GM23338 (cell line): Measurements from ENCODE around the gene CLDN8. TPM values are rescaled to one million over a fixed set of nuclear protein-coding genes. Genes with fewer than 3 reads are reported as not detected.

Source experiments
- ATAC-seq: fragments of 200-7000 bp; cut with Tn5 transposase; 3 replicates; pipeline ENCODE4 v1.9.1; 2020
- DNase-seq: peaks from one replicate; pipeline ENCODE4 v3.0.0-alpha.2; 2015; ENCODE audit warnings: low spot score
- H2AFZ ChIP-seq: fragments of 200-600 bp; sonication (generic); 2 replicates; pipeline ENCODE4 v1.8.0; 2016; ENCODE audit warnings: antibody characterized with exemption, mild to moderate bottlenecking, moderate library complexity
- H3F3A ChIP-seq: fragments of 200-600 bp; sonication (generic); replicated peaks from 2 replicates; pipeline ENCODE4 v1.8.0; 2017; ENCODE audit warnings: antibody characterized with exemption, mixed run types, low read depth
- H3K27ac ChIP-seq: fragments of 200-600 bp; sonication (generic); 2 replicates; pipeline ENCODE4 v1.6.1; 2016; ENCODE audit warnings: low read depth
- H3K27me3 ChIP-seq: fragments of 200-600 bp; sonication (generic); 2 replicates; pipeline ENCODE4 v1.8.0; 2016; ENCODE audit warnings: mild to moderate bottlenecking, mixed run types, moderate library complexity; ENCODE audit not compliant: insufficient read depth
- H3K36me3 ChIP-seq: fragments of 200-600 bp; sonication (generic); 2 replicates; pipeline ENCODE4 v1.8.0; 2016; ENCODE audit warnings: mild to moderate bottlenecking; ENCODE audit not compliant: insufficient read depth
- H3K4me1 ChIP-seq: fragments of 200-600 bp; sonication (generic); 2 replicates; pipeline ENCODE4 v1.8.0; 2016; ENCODE audit warnings: mild to moderate bottlenecking, moderate library complexity; ENCODE audit not compliant: insufficient read depth
- H3K4me2 ChIP-seq: fragments of 200-600 bp; sonication (generic); 2 replicates; pipeline ENCODE4 v1.7.1; 2017; ENCODE audit warnings: mixed run types
- H3K4me3 ChIP-seq: fragments of 200-600 bp; sonication (generic); 2 replicates; pipeline ENCODE4 v1.6.1; 2016; ENCODE audit warnings: mixed run types
- H3K79me2 ChIP-seq: fragments of 200-600 bp; sonication (generic); replicated peaks from 2 replicates; pipeline ENCODE4 v1.8.0; 2017; ENCODE audit warnings: mild to moderate bottlenecking; ENCODE audit not compliant: insufficient read depth
- H3K9me2 ChIP-seq: fragments of 200-600 bp; sonication (generic); 2 replicates; pipeline ENCODE4 v1.8.0; 2017; ENCODE audit not compliant: insufficient read depth
- H4K20me1 ChIP-seq: fragments of 200-600 bp; sonication (generic); replicated peaks from 2 replicates; pipeline ENCODE4 v1.8.0; 2017; ENCODE audit warnings: mild to moderate bottlenecking; ENCODE audit not compliant: insufficient read depth
- H3K27ac Mint-ChIP-seq: 2 replicates; pipeline ENCODE4 v1.8.0; 2020; ENCODE audit warnings: inconsistent platforms, mild to moderate bottlenecking, moderate library complexity, mixed read lengths
- H3K27me3 Mint-ChIP-seq: 3 replicates; pipeline ENCODE4 v1.8.0; 2022; ENCODE audit warnings: low read depth, mild to moderate bottlenecking, moderate library complexity, mixed read lengths, inconsistent platforms; ENCODE audit not compliant: insufficient read depth, poor library complexity
- H3K36me3 Mint-ChIP-seq: 3 replicates; pipeline ENCODE4 v1.8.0; 2021; ENCODE audit warnings: low read depth, mild to moderate bottlenecking, inconsistent platforms, moderate library complexity, mixed read lengths
- H3K4me1 Mint-ChIP-seq: 3 replicates; pipeline ENCODE4 v1.8.0; 2020; ENCODE audit warnings: mild to moderate bottlenecking, inconsistent platforms, mixed read lengths
- H3K4me3 Mint-ChIP-seq: 3 replicates; pipeline ENCODE4 v1.8.0; 2021; ENCODE audit warnings: moderate library complexity, mild to moderate bottlenecking, inconsistent platforms, mixed read lengths
- H3K9me3 Mint-ChIP-seq: 3 replicates; pipeline ENCODE4 v1.8.0; 2020; ENCODE audit warnings: moderate library complexity, mild to moderate bottlenecking, inconsistent platforms, mixed read lengths
- CTCF ChIP-seq, 2 experiments: fragments of 200-600 bp in 1 of 2; sonication (generic) in 1 of 2; conservative IDR thresholded peaks; 2 replicates each; pipeline versions ENCODE4 v1.5.1 to v1.6.1; 2016 to 2017; ENCODE audit warnings: antibody characterized with exemption in 2 of 2, low read depth in 2 of 2, mild to moderate bottlenecking in 2 of 2, moderate library complexity in 1 of 2
- EZH2 ChIP-seq: fragments of 200-600 bp; sonication (generic); IDR thresholded peaks from one replicate; pipeline ENCODE4 v1.8.0; 2017; ENCODE audit warnings: antibody characterized with exemption, mild to moderate bottlenecking, low read depth; ENCODE audit not compliant: unreplicated experiment
- JUNB ChIP-seq: IDR thresholded peaks from one replicate; pipeline ENCODE4 v1.6.1; 2016; ENCODE audit warnings: antibody characterized with exemption; ENCODE audit not compliant: unreplicated experiment
- NANOG ChIP-seq: IDR thresholded peaks from 2 replicates; pipeline ENCODE4 v1.6.1; 2016; ENCODE audit warnings: antibody characterized with exemption, borderline replicate concordance
- POLR2AphosphoS5 ChIP-seq: IDR thresholded peaks from 2 replicates; pipeline ENCODE4 v1.6.1; 2016; ENCODE audit warnings: antibody characterized with exemption, low read depth
- REST ChIP-seq: IDR thresholded peaks from one replicate; pipeline ENCODE4 v1.6.1; 2018; ENCODE audit warnings: antibody characterized with exemption; ENCODE audit not compliant: unreplicated experiment
- STAT1 ChIP-seq: IDR thresholded peaks from one replicate; pipeline ENCODE4 v1.6.1; 2016; ENCODE audit warnings: antibody characterized with exemption; ENCODE audit not compliant: unreplicated experiment
- polyA plus RNA-seq: library from polyadenylated mRNA; unstranded; fragments of >200 nt; fragmentation: Nextera tagmentation; extraction: Ambion mirVana; gene quantifications from 2 replicates; pipeline ENCODE4 v1.2.1, GENCODE V29; 2016
- total RNA-seq: library from RNA; depleted of rRNA; stranded (reverse); fragments of >200 nt; shearing (Covaris generic); gene quantifications from 2 replicates; pipeline ENCODE4 v1.2.3, GENCODE V29; 2014

CLDN8 gene
- total and polyA plus RNA-seq, 2 experiments from 2014 or later: not detected

DNA sequence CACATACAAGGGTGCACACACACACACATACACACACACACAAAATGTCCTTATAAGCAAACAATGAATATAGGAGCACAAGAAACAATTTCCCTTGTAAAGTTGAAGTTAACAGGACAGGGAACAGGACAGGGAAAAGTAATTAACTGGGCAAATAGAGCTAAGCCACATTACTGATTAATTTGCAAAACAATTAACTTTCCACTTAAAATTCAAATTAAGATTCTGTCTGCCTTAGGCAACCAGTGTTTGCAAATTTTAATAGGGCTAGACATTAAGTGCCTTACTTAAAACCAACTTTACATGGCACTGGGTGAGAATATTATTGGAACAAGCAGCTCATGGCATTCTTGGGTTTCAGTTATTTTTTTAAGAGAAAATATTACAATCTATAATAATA, 6.8 kb upstream of the CLDN8 start:
- Mint-ChIP-seq H3K4me3 (no peak overlapping the region), H3K27me3 (no peaks in the 10 kb centered on the region), H3K4me1 (peaks cover 6% of the 10 kb centered on the region), H3K27ac (no peak overlapping the region; the same call in 1 of the 2 replicates), H3K9me3 (no peaks in the 10 kb centered on the region), H3K36me3 (no peaks in the 10 kb centered on the region)
- no peaks in the 10 kb centered on the region for H4K20me1 ChIP-seq
- no peaks in the 10 kb centered on the region for H3K27me3 ChIP-seq
- ATAC-seq (no peak), DNase-seq (no peak)
- no peaks in the 10 kb centered on the region for H3K36me3 ChIP-seq
- no peak for TF ChIP-seq STAT1
- no peak for TF ChIP-seq NANOG
- no peak for TF ChIP-seq POLR2AphosphoS5
- TF ChIP-seq REST: no peak
- TF ChIP-seq JUNB: no peak
- no peak for TF ChIP-seq EZH2
- no peak overlapping the region for H3K4me2 ChIP-seq
- H2AFZ ChIP-seq: no peak overlapping the region
- peaks cover 8% of the 10 kb centered on the region; the same call in 1 of the 2 replicates for H3K4me1 ChIP-seq
- H3F3A ChIP-seq: no peaks in the 10 kb centered on the region
- H3K79me2 ChIP-seq: no peaks in the 10 kb centered on the region
- H3K9me2 ChIP-seq: no peaks in the 10 kb centered on the region
- no peak overlapping the region for H3K4me3 ChIP-seq
- no peak overlapping the region for H3K27ac ChIP-seq

- no peak for DNase-seq
- peaks cover 10% of the 10 kb centered on the region for H3K4me1 Mint-ChIP-seq
Observed at GRCh38 chr21:30211071-30211470, 4.8 kb downstream of the CLDN8 start.

More at GRCh38 chr21:30211071-30211470, 4.8 kb downstream of the CLDN8 start:
- Histone ChIP-seq H3K27ac (no peak overlapping the region), H3K9me2 (no peaks in the 10 kb centered on the region), H3K36me3 (no peaks in the 10 kb centered on the region), H3K79me2 (no peaks in the 10 kb centered on the region), H4K20me1 (no peaks in the 10 kb centered on the region), H2AFZ (no peak overlapping the region), H3F3A (no peaks in the 10 kb centered on the region), H3K4me1 (peaks cover 3% of the 10 kb centered on the region; the same call in 1 of the 2 replicates), H3K27me3 (no peaks in the 10 kb centered on the region), H3K4me3 (no peak overlapping the region), H3K4me2 (no peak overlapping the region)
- Mint-ChIP-seq H3K9me3 (no peaks in the 10 kb centered on the region), H3K27me3 (peaks cover 4% of the 10 kb centered on the region), H3K4me3 (no peak overlapping the region), H3K36me3 (no peaks in the 10 kb centered on the region), H3K27ac (no peak overlapping the region)
- no peak for ATAC-seq
- TF ChIP-seq EZH2 (no peak), CTCF (conservative IDR thresholded peaks at IDR 0.05; ENCODE audit: low read depth in 2 of 2) (no peak)
